ENCODE results near the gene NTMT1.
A peak's percentile ranks its signal among the peaks of the same experiment; 100 is the strongest.

NTMT1 gene

GRCh38 chr9:129637102-129637501 lies 11.1 kb downstream of the NTMT1 start:
- no peak for DNase-seq (ENCODE audit: low spot score)

GRCh38 chr9:129637673-129638439 lies 11.9 kb downstream of the NTMT1 start:
- DNase-seq (ENCODE audit: low spot score): no peak

- DNase-seq (ENCODE audit: low spot score): no peak
Observed at GRCh38 chr9:129639034-129639630, 13.2 kb downstream of the NTMT1 start.

GRCh38 chr9:129639756-129640085 lies 13.8 kb downstream of the NTMT1 start:
- no peak for DNase-seq (ENCODE audit: low spot score)

GRCh38 chr9:129640086-129640870 lies 14.3 kb downstream of the NTMT1 start:
- DNase-seq (ENCODE audit: low spot score): no peak

GRCh38 chr9:129640871-129641749 lies 15.1 kb downstream of the NTMT1 start:
- no peak for DNase-seq (ENCODE audit: low spot score)

- peak; percentile 93 for DNase-seq (ENCODE audit: low spot score)
Observed at GRCh38 chr9:129641750-129642585, 16.0 kb downstream of the NTMT1 start, which contains the start of gene ASB6. Gene ASB6 (minus strand): TSS chr9:129642151. CDS start chr9:129641999, 152 bp downstream.

- no peak for DNase-seq (ENCODE audit: low spot score)
Observed at GRCh38 chr9:129643706-129644105, 17.7 kb downstream of the NTMT1 start.

- DNase-seq (ENCODE audit: low spot score): no peak
Observed at GRCh38 chr9:129644365-129644764, 18.4 kb downstream of the NTMT1 start.

GRCh38 chr9:129644902-129645301 lies 18.9 kb downstream of the NTMT1 start:
- no peak for DNase-seq (ENCODE audit: low spot score)

- no peak for DNase-seq (ENCODE audit: low spot score)
Observed at GRCh38 chr9:129646252-129646651, 20.3 kb downstream of the NTMT1 start.

- DNase-seq (ENCODE audit: low spot score): no peak
Observed at GRCh38 chr9:129646654-129647053, 20.7 kb downstream of the NTMT1 start.

GRCh38 chr9:129647635-129648034 lies 21.7 kb downstream of the NTMT1 start:
- no peak for DNase-seq (ENCODE audit: low spot score)

- DNase-seq (ENCODE audit: low spot score): no peak
Observed at GRCh38 chr9:129648092-129648763, 22.3 kb downstream of the NTMT1 start.

- no peak for DNase-seq (ENCODE audit: low spot score)
Observed at GRCh38 chr9:129648764-129649115, 22.8 kb downstream of the NTMT1 start.

- DNase-seq (ENCODE audit: low spot score): no peak
Observed at GRCh38 chr9:129649726-129650679, 24.0 kb downstream of the NTMT1 start.

GRCh38 chr9:129650680-129651235 lies 24.8 kb downstream of the NTMT1 start:
- peak; percentile 64 for DNase-seq (ENCODE audit: low spot score)

GRCh38 chr9:129653823-129654553 lies 28.0 kb downstream of the NTMT1 start:
- no peak for DNase-seq (ENCODE audit: low spot score)
